Endometrial microvascular endothelial cells (primary cell): ENCODE results near the gene KDF1. TPM values are rescaled to one million over a fixed set of nuclear protein-coding genes. Genes with fewer than 3 reads are reported as not detected.

Experiments
- total RNA-seq: library from RNA; depleted of rRNA; stranded (reverse); fragments of >200 nt; gene quantifications from one replicate; pipeline ENCODE4 v1.2.3, GENCODE V29; 2015; ENCODE audit errors: inconsistent ontology term

Gene KDF1
- total RNA-seq, 1 donor from 2014 or later: not detected

Other genes with a start within 250 kb of the KDF1 start
- 4.9 TPM for gene PIGV, start 172.5 kb downstream of the KDF1 start, total RNA-seq
- 15.5 TPM for gene ZDHHC18, start 133.8 kb downstream of the KDF1 start, total RNA-seq
- 3.1 TPM for gene SFN, start 97.3 kb downstream of the KDF1 start, total RNA-seq
- gene GPN2, start 70.2 kb downstream of the KDF1 start, total RNA-seq: 9.0 TPM
- 12.4 TPM for gene GPATCH3, start 60.0 kb downstream of the KDF1 start, total RNA-seq
- not detected for gene NR0B2, start 46.5 kb downstream of the KDF1 start, total RNA-seq
- 84.0 TPM for gene NUDC, start 38.7 kb downstream of the KDF1 start, total RNA-seq
- gene TRNP1, start 33.2 kb upstream of the KDF1 start, total RNA-seq: 49.9 TPM
- 4.1 TPM for gene TENT5B, start 52.4 kb upstream of the KDF1 start, total RNA-seq
- gene SLC9A1, start 194.7 kb upstream of the KDF1 start, total RNA-seq: 45.5 TPM